B cell (primary cell): ENCODE results near the gene RARB. TPM values are rescaled to one million over a fixed set of nuclear protein-coding genes. Genes with fewer than 3 reads are reported as not detected.

Source experiments
- ATAC-seq: fragments of 200-7000 bp; cut with Tn5 transposase; one replicate; pipeline ENCODE4 v1.10.0; 2021; ENCODE audit warnings: low read depth, mild to moderate bottlenecking, moderate number of reproducible peaks, moderate library complexity
- CTCF ChIA-PET: fragments of 350-600 bp; sonication (Branson Sonifier 250); formaldehyde crosslinking; loops from one replicate; lab custom pipeline; 2021; ENCODE audit warnings: antibody characterized with exemption, inconsistent platforms; lab: Charles Lee
- POLR2A ChIA-PET: fragments of 350-600 bp; sonication (Branson Sonifier 250); formaldehyde crosslinking; loops from one replicate; lab custom pipeline; 2021; ENCODE audit warnings: antibody characterized with exemption; lab: Charles Lee
- DNase-seq: peaks from one replicate; pipeline ENCODE4 v3.0.0; 2013
- H2AFZ ChIP-seq: 2 replicates; pipeline ENCODE4 v1.6.1; 2012; ENCODE audit warnings: mild to moderate bottlenecking, low read depth, low read length; ENCODE audit not compliant: insufficient read depth, poor library complexity, severe bottlenecking
- H3K27ac ChIP-seq, 2 donors: 1 replicate in 1 of 2; 2 replicates in 1 of 2; pipeline ENCODE4 v1.5.1; 2012 to 2013; ENCODE audit warnings: low read length in 2 of 2, mild to moderate bottlenecking in 2 of 2, moderate library complexity in 1 of 2
- H3K27me3 ChIP-seq, 4 experiments: fragments of 200-600 bp in 1 of 4; sonication (generic) in 1 of 4; replicated peaks in 1 of 4; 1 replicate in 2 of 4; 2 replicates in 2 of 4; pipeline versions ENCODE4 v1.6.1 to v1.7.0; 2013 to 2016; ENCODE audit warnings: low read length in 3 of 4, mild to moderate bottlenecking in 2 of 4, mixed read lengths in 1 of 4, moderate library complexity in 1 of 4; ENCODE audit not compliant: insufficient read depth in 4 of 4, control insufficient read depth in 3 of 4; ENCODE audit errors: control extremely low read depth in 1 of 4
- H3K36me3 ChIP-seq, 2 experiments: replicated peaks in 1 of 2; 1 replicate in 1 of 2; 2 replicates in 1 of 2; pipeline versions ENCODE4 v1.6.1 to v1.7.1; 2013; ENCODE audit warnings: low read length in 1 of 2; ENCODE audit not compliant: insufficient read depth in 2 of 2, control insufficient read depth in 1 of 2; ENCODE audit errors: control extremely low read depth in 1 of 2, extremely low read depth in 1 of 2
- H3K4me1 ChIP-seq, 2 donors: fragments of 200-600 bp in 1 of 2; sonication (generic) in 1 of 2; 1 replicate in 1 of 2; 2 replicates in 1 of 2; pipeline versions ENCODE4 v1.5.1 to v1.6.1; 2013 to 2017; ENCODE audit warnings: low read length in 2 of 2; ENCODE audit not compliant: control insufficient read depth in 2 of 2, insufficient read depth in 2 of 2
- H3K4me2 ChIP-seq: replicated peaks from 2 replicates; pipeline ENCODE3; 2012; ENCODE audit warnings: mild to moderate bottlenecking, low read depth, low read length; ENCODE audit not compliant: poor library complexity, severe bottlenecking
- H3K4me3 ChIP-seq, 5 experiments: fragments of 200-600 bp in 1 of 5; sonication (generic) in 1 of 5; 1 replicate in 3 of 5; 2 replicates in 2 of 5; pipeline versions ENCODE4 v1.5.1 to v1.7.0; 2011 to 2016; ENCODE audit warnings: low read length in 4 of 5, mild to moderate bottlenecking in 4 of 5, low read depth in 2 of 5, control low read depth in 1 of 5, moderate library complexity in 1 of 5; ENCODE audit not compliant: insufficient read depth in 1 of 5; ENCODE audit errors: control extremely low read depth in 1 of 5, extremely low read depth in 1 of 5
- H3K79me2 ChIP-seq: fragments of 200-600 bp; sonication (generic); one replicate; pipeline ENCODE4 v1.6.0; 2016; ENCODE audit warnings: low read length; ENCODE audit not compliant: control insufficient read depth, insufficient read depth
- H3K9ac ChIP-seq: fragments of 200-600 bp; sonication (generic); 2 replicates; pipeline ENCODE4 v1.6.1; 2017; ENCODE audit warnings: mild to moderate bottlenecking, low read length, moderate library complexity
- H3K9me3 ChIP-seq, 3 donors: one replicate each; pipeline versions ENCODE4 v1.6.1 to v1.7.1; 2013; ENCODE audit warnings: low read length in 2 of 3; ENCODE audit not compliant: control insufficient read depth in 2 of 3, insufficient read depth in 1 of 3; ENCODE audit errors: control extremely low read depth in 1 of 3
- H4K20me1 ChIP-seq: 2 replicates; pipeline ENCODE4 v1.6.0; 2012; ENCODE audit warnings: mild to moderate bottlenecking, low read length; ENCODE audit not compliant: insufficient read depth, control insufficient read depth, poor library complexity, severe bottlenecking
- H3K27ac Mint-ChIP-seq: one replicate; pipeline ENCODE4 v1.8.0; 2021; ENCODE audit warnings: mixed read lengths
- H3K27me3 Mint-ChIP-seq: one replicate; pipeline ENCODE4 v1.8.0; 2021; ENCODE audit warnings: mixed read lengths
- H3K4me1 Mint-ChIP-seq: one replicate; pipeline ENCODE4 v1.8.0; 2021; ENCODE audit warnings: mixed read lengths
- H3K4me3 Mint-ChIP-seq: one replicate; pipeline ENCODE4 v1.8.0; 2021; ENCODE audit warnings: mixed read lengths
- H3K9me3 Mint-ChIP-seq: one replicate; pipeline ENCODE4 v1.8.0; 2022; ENCODE audit warnings: mixed read lengths; ENCODE audit not compliant: insufficient read depth
- EZH2 ChIP-seq: IDR thresholded peaks from 2 replicates; pipeline ENCODE4 v1.6.1; 2012; ENCODE audit warnings: borderline replicate concordance, low read depth, mild to moderate bottlenecking, moderate library complexity, low read length; ENCODE audit not compliant: insufficient read depth, poor library complexity, severe bottlenecking
- WGBS: methylation state at CpG from one replicate; pipeline ENCODE4 v1.1.5; 2013; ENCODE audit warnings: missing lambda C conversion rate; ENCODE audit not compliant: insufficient coverage; 5-methylcytosine and 5-hydroxymethylcytosine counted together
- intact Hi-C: fragments of 100-400 bp; cut with micrococcal nuclease; formaldehyde crosslinking; loops from one replicate; pipeline ENCODE4 v1.10.0; 2022
- polyA plus RNA-seq: library from polyadenylated mRNA; depleted of rRNA; stranded (reverse); fragments of >200 nt; gene quantifications from 2 replicates; pipeline ENCODE4 v1.2.3, GENCODE V29; 2012
- total RNA-seq, 2 donors: library from RNA; stranded (reverse); fragments of 120-200 nt in 1 of 2; gene quantifications; 1 replicate in 1 of 2; 2 replicates in 1 of 2; pipeline versions ENCODE4 v1.2.3 to v1.2.4, GENCODE V29; 2013 to 2022
- TF ChIP-seq, protein P1 (sequence below): fragments of 200-600 bp; IDR thresholded peaks from one replicate; pipeline ENCODE4 v1.8.0; 2022; ENCODE audit warnings: antibody characterized with exemption, mild to moderate bottlenecking

RARB gene
- total and polyA plus RNA-seq, 2 donors (not counting 1 experiment from before 2014, with no cell fraction given) = not detected

DNA sequence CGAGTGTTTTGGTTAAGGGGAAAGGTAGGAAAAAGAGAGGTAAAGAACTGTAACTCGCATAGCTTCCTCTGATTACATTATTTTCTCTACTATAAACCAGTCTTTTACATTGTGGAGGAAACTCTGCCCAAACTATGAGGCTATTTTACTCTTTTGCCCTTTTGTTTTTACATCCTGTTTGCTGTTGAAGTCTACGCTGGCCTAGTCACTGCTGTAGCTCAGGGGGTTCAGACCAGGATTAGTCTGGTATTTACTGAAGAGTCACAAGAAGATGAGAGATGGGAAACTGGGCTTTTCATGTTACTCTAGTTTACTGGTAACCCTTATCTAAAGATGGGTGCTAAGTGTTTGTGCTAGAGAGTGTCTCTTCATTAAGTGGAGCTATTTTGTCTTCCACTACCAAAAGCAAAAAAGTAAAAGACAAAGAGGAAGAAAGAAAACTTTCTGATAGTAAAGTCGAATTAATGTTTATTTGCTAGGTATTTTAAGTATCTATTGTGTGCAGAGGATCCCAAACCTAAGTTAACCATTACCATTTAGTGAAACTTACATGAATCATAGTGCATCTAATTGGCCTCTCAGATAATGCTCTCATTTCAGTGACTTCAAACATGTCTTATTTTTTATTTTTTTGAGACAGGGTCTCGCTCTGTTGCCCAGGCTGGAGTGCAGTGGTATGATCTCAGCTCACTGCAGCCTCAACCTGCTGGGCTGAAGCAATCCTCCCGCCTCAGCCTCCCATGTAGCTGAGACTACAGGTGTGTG is 10.9 kb downstream of the RARB start:
- Histone ChIP-seq H3K27ac (no peak overlapping the region), H3K4me3 (no peak overlapping the region), H2AFZ (no peak overlapping the region), H3K27me3 (no peaks in the 10 kb centered on the region), H3K4me2 (no peak overlapping the region), H3K79me2 (no peaks in the 10 kb centered on the region), H3K9ac (no peak overlapping the region), H3K4me1 (no peaks in the 10 kb centered on the region), H4K20me1 (no peaks in the 10 kb centered on the region), H3K36me3 (no peaks in the 10 kb centered on the region), H3K9me3 (no peaks in the 10 kb centered on the region)
- ChIA-PET CTCF (no interaction called here), POLR2A (no interaction called here)
- Mint-ChIP-seq H3K9me3 (no peaks in the 10 kb centered on the region), H3K4me3 (no peak overlapping the region), H3K4me1 (no peaks in the 10 kb centered on the region), H3K27ac (no peak overlapping the region), H3K27me3 (peaks cover 4% of the 10 kb centered on the region)
- 93% methylated on average over 2 of the region's 6 CpGs for WGBS
- TF ChIP-seq, protein P1, sequence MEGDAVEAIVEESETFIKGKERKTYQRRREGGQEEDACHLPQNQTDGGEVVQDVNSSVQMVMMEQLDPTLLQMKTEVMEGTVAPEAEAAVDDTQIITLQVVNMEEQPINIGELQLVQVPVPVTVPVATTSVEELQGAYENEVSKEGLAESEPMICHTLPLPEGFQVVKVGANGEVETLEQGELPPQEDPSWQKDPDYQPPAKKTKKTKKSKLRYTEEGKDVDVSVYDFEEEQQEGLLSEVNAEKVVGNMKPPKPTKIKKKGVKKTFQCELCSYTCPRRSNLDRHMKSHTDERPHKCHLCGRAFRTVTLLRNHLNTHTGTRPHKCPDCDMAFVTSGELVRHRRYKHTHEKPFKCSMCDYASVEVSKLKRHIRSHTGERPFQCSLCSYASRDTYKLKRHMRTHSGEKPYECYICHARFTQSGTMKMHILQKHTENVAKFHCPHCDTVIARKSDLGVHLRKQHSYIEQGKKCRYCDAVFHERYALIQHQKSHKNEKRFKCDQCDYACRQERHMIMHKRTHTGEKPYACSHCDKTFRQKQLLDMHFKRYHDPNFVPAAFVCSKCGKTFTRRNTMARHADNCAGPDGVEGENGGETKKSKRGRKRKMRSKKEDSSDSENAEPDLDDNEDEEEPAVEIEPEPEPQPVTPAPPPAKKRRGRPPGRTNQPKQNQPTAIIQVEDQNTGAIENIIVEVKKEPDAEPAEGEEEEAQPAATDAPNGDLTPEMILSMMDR = no peak
- no peak for TF ChIP-seq EZH2
- intact Hi-C loops = no loop called here
- ATAC-seq (no peak), DNase-seq (no peak)

DNA sequence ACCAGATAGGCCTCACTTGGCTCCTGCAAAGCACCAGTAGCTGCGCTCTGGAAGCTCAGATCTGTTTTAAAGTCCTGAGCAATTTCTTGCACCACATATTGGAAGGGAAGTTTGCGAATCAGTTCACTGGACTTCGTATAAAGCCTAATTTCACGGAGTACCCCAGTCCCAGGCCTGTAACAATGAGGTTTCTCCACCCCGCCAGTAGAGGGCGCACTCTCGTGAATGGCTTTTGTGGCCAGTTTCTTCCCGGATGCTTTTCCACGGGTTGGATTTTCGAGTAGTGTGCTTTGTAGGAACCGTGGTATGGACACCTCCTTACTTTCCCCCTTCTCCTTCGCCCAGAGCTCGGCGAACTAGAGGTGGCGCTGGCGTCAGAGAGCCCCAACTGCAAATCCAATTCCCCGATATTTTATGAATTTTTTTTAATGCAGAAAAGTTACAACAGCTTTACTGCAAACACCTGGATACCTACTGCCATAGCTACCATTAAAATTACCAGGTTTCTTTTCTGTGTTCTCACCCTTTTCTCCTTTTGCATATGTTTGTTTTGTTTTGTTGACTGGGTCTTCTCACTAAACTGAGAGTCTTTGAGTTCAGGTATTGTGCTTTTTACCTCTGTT is 13.3 kb downstream of the RARB start:
- TF ChIP-seq EZH2 = no peak
- TF ChIP-seq, protein P1 = peak; percentile 69
- Mint-ChIP-seq H3K4me1 (no peaks in the 10 kb centered on the region), H3K27ac (no peak overlapping the region), H3K9me3 (no peaks in the 10 kb centered on the region), H3K27me3 (peaks cover 4% of the 10 kb centered on the region), H3K4me3 (no peak overlapping the region)
- no peak overlapping the region for H3K27ac ChIP-seq
- no peak overlapping the region for H3K4me3 ChIP-seq
- ChIA-PET CTCF (no interaction called here), POLR2A (no interaction called here)
- H4K20me1 ChIP-seq = no peaks in the 10 kb centered on the region
- WGBS = 89% methylated on average over 14 of the region's 17 CpGs
- H3K36me3 ChIP-seq = no peaks in the 10 kb centered on the region
- no peaks in the 10 kb centered on the region for H3K27me3 ChIP-seq
- ATAC-seq = no peak
- H3K4me2 ChIP-seq = no peak overlapping the region
- H3K9me3 ChIP-seq = no peaks in the 10 kb centered on the region
- intact Hi-C loops = no loop called here
- DNase-seq = peak; percentile 11
- no peak overlapping the region for H2AFZ ChIP-seq
- H3K4me1 ChIP-seq = no peaks in the 10 kb centered on the region
- H3K9ac ChIP-seq = no peak overlapping the region
- H3K79me2 ChIP-seq = no peaks in the 10 kb centered on the region
